ENCODE data around the gene OXLD1. TPM values are rescaled to one million over a fixed set of nuclear protein-coding genes. Genes with fewer than 3 reads are reported as not detected.

Gene OXLD1
- 10 to 100 TPM; 14.6 to 28.2 (median 19.5) TPM for polyA plus RNA-seq (ENCODE audit: insufficient read length in 4 of 4)

DNA sequence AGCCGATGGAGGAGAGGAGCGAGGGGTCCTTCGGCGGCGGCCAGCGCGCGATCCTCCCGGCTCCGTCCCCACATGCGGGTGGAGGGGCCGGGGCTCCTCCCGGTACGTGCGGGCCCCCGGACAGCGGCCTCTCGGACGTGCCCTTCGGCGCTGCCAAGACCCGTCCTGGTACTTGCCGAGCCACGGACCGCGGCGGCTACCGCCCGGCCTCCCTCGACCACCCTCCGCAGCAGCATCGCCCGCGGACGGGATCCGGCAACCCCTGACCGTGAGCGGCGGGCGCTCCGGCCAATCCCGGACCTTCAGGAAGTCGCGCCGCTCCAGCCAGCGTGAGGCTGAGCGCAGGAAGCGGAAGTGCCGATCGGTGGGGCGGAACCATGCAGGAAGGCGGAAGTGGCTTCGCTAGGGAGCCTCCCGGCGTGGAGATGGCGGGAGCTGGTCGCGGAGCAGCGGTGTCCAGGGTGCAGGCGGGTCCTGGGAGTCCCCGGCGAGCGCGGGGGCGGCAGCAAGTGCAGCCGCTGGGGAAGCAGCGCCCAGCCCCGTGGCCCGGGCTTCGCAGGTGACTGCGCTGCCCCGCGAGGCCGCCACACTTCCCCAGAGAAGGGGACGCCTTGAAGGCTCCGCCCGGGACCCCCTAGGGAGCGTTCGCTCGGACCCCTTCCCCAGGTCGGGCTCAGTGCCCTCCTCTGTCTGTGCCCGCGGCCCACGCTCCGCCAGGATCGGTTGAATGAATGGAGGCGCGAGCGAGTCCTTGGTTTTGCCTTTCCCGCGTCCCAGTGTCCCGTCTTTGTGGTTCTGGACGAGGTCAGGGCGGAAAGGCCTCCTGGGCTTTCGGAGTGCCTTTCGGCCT is at the start of gene OXLD1, which contains the start of gene CCDC137:
Gene OXLD1 (minus strand): TSS at position 264 of the 850 bp plus-strand sequence. CDS start 28 bp downstream, at position 236.
Gene CCDC137 (plus strand): TSS at position 396 of the 850 bp plus-strand sequence. CDS start 30 bp downstream, at position 426.
- DNase-seq (ENCODE audit: low read depth in 4 of 4, low spot score in 2 of 4) = peak; percentile 70 to 93 (median 84)

DNA sequence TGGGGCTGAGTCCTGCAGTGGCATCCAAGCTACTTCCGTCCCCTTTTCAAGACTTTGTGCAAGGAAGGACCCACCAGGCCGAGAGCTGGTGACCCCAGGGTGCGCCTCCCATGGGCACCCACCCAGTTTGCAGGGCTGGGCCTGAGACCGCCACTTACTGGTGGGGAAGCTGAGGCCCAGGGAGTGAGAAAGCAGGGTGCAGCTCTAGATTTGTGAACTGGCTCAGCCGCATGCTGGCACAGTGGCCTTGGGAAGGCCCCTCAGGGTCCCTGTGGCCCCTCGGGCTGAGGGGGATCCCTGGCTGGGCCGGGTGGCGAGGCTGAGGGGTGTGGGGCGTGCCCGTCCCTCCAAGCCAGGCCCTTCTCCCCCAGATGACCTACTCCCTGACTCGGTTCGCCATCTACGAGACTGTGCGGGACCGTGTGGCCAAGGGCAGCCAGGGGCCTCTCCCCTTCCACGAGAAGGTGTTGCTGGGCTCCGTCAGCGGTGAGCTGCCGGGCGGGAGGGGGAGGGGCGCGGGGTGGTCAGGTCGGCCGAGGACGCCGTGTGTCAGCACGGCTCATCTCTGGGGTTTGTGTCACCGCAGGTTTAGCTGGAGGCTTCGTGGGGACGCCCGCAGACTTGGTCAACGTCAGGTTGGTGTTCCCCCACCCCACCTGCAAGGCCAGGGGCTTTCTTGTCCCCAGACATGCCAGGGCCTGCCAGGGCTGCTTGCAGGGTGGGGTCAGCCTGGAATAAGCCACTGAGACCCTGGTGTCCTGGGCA is 48.9 kb upstream of the OXLD1 start:
- DNase-seq (ENCODE audit: low read depth in 4 of 4, low spot score in 2 of 4) = no peak

DNA sequence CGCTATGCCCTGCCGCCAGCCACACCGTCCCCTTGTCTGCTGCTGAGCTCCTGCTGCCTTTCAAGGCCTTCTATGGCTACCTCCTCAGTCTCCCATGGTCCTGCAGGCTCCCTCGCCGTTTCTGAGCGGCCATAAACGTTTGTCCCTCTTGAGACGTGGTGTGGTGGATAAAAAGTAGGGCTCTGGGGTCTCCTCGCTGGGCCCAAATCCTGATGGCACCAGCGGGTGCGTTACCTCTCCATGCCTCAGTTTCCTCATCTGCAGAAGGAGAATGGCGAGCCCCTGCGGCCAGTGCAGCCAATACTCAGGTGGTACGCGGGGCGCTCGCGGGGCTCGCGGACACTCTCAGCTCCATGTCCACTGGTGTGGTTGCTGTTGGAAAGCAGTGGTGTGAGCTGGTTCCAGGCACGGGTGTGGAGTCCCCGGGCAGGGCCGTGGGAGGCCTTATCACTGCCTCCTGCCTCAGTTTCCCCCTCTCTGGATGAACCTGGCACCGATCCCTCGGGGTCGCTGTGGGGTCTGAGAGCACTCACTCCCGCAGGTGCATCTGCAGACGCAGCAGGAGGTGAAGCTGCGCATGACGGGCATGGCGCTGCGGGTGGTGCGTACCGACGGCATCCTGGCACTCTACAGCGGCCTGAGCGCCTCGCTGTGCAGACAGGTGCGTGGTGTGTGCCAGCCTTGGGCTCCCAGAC is 48.2 kb upstream of the OXLD1 start:
- DNase-seq (ENCODE audit: low read depth in 4 of 4, low spot score in 2 of 4) = no peak

- no peak for DNase-seq (ENCODE audit: low read depth in 4 of 4, low spot score in 2 of 4)
Measured at GRCh38 chr17:81713556-81714411, 47.4 kb upstream of the OXLD1 start.

GRCh38 chr17:81713004-81713555 is 46.7 kb upstream of the OXLD1 start:
- no peak for DNase-seq (ENCODE audit: low read depth in 4 of 4, low spot score in 2 of 4)

- no peak for DNase-seq (ENCODE audit: low read depth in 4 of 4, low spot score in 2 of 4)
Measured at GRCh38 chr17:81712468-81713003, 46.1 kb upstream of the OXLD1 start.

DNA sequence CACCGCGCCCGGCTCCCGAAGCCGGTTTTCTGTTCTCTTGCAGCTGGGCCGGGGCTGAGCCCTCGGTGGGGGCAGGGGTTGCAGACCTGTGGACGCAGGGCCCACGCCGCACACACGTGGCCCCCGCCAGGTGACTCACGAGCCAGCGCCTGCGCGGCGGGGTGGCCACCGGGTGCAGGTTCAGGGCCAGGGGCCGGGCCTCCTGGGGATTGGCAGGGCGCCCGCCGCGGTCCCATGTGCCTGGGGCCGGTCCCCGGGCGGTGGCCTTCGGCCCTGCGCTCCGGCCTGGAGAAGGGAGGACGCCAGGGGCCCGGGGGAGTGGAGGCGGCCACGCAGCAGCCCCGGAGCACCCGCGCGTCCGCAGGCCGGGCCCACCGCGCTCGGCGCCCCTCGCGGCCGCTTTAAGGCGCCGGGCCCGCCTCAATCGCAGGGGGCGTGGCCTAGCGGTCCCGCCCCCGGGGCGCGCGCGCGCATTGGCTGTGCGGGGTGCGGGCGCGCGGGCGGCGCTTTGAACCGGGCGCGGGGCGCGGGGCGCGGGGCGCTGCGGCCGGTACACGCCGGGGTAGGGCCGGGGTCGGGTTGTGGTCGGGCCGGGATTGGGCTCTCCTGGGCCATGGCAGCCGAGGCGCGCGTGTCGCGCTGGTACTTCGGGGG is 45.5 kb upstream of the OXLD1 start, which contains the start of gene SLC25A10:
Gene SLC25A10 (plus strand): TSS at position 471 of the 654 bp plus-strand sequence. CDS start 143 bp downstream, at position 614.
- DNase-seq (ENCODE audit: low read depth in 4 of 4, low spot score in 2 of 4) = no peak

GRCh38 chr17:81710514-81711308 is 44.3 kb upstream of the OXLD1 start:
- DNase-seq (ENCODE audit: low read depth in 4 of 4, low spot score in 2 of 4) = no peak

DNA sequence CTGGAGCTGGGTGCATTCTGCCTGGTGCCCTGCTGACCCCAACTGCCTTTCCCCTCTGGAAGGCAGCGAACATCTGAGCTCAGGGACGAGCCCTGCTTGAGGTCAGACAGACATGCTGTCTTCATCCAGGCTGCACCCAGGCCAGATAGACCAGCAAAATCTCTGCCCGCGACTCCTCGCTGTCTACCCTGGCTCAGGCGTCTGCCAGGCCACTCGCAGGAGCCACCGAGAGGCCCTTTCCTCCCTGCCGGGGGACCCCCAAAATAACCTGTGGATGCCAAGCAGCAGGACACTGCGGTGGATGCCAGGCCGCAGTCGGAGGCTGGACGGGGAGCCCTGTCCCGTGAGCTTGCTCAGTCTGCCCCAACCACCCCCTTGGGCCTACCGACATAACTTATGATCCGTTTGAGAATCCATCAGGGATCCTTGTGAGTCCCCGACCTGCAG is 42.4 kb upstream of the OXLD1 start:
- no peak for DNase-seq (ENCODE audit: low read depth in 4 of 4, low spot score in 2 of 4)

DNA sequence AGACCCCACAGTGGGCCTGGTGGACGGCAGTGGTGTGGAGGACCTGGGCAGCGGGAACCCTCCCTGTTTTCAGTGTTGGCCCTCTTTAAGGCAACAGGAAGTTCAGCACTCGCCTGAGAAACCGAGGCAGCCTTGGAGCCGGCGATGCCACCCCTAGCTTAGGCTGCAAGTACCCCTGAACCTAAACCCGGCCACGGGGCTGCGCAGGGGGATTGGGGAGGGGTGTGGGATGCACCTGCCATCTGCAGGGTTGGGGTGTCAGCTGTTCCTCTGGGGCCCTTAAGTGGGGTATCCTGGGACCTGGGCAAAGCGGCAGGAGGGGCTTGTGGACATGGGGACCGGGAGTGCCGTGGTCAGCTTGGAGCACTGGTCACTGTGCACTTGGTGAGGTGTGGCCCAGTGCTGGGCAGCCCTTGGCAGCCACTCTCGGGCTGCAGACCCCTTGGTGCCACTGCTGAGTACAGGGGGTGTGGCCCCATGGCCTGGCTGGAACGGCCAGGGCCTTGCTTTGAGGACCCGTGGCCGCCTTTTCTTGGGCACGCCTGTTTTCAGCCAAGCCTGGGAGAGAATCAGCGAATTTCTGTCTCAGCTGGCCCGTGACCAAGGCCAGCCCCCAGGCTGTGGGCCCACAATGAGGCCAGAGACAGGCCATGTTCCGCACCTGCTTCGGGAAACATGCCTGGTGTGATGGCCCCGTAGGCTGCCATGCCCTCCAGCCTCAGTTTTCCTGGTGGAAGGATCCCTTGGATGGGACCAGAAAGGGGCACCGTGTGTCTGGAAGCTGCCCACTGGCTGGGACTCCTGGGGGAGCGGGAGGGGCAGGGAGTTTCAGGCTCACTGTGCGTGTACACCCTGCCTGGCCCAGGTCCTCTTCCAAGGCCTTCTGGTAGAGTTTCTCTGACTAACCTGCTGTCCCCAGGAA is 41.6 kb upstream of the OXLD1 start:
- no peak for DNase-seq (ENCODE audit: low read depth in 4 of 4, low spot score in 2 of 4)

DNA sequence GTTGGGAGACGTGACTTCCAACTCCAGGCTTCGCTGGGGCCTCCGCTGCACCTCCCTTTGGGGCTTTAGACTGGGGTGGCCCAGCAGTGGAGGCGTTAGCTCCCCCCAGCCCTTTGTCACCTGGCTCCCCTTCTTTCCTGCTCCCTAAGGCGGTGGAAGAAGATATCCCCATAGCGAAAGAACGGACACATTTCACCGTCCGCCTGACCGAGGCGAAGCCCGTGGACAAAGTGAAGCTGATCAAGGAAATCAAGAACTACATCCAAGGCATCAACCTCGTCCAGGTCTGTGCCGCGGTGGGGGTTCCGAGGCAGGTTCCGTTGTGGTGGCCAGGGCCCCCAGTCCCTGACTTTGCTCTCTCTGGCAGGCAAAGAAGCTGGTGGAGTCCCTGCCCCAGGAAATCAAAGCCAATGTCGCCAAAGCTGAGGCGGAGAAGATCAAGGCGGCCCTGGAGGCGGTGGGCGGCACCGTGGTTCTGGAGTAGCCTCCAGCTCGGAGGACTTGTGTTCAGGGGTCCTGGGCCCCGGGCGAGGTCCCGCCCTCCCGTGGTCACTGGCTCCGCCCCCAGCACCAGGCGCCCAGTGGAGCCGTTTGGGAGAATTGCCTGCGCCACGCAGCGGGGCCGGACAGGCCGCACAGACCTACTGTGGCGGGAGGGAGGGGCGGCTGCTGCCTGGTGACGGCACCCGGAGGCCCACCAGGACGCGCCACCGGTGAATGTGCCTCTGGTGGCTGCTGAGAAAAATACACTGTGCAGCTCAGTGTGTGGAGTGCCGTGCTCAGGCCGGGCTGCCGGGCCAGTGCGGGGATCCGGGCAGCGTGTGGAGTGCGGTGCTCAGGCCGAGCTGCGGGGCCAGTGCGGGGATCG is 40.6 kb upstream of the OXLD1 start:
- DNase-seq (ENCODE audit: low read depth in 4 of 4, low spot score in 2 of 4) = no peak

DNA sequence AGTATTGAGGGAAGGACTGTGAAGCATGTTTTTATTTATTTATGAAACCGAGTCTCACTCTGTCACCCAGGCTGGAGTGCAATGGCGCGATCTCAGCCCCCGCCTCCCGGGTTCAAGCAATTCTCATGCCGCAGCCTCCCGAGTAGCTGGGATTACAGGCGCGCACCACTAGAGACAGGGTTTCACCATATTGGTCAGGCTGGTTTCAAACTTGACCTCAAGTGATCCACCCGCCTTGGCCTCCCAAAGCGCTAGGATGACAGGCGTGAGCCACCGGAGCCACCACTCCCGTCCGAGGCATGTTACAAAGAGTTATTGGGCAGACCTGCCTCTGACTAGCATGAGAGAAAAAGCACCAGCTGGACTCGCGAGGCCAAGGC is 39.8 kb upstream of the OXLD1 start:
- no peak for DNase-seq (ENCODE audit: low read depth in 4 of 4, low spot score in 2 of 4)

GRCh38 chr17:81705518-81706231 is 39.3 kb upstream of the OXLD1 start:
- no peak for DNase-seq (ENCODE audit: low read depth in 4 of 4, low spot score in 2 of 4)

DNA sequence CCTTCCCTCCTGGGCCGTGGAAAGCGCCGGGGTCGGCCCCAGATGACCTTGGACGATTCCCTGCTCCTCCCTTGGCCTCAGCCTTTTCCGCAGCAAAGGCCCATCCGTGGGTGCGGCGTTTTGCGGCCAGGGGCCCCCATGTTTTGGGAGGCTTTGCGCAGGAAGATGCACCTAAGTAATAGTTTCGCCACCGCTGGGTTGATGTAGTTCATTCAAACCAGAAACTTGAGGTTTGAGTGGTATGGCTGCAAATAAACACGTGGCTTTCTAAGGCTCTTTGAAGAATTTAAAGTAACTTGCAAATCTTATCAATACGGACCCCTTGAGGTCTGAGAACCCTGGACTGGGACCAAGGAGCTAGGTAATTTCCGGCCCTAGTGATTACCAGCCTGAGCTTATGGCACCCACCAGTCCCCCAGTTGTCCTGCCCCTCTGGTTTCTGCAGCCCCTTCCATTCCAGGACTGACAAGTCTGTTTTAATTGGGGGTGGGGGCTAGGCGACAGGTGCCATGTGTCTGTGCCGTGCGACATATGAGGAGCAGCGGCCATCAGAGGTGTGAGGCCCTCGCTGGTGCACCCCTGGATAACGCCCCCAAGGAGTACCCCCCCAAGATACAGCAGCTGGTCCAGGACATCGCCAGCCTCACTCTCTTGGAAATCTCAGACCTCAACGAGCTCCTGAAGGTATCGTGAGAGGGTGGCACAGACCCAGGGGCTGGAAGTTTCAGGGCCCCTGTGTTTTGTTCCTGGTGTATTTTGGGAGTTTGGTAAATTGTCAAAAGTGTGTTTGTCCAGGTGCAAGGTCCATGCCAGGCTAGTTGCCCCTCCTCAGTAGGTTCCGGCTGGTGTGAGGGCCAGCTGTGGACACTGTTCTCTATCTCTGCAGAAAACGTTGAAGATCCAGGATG is 37.6 kb upstream of the OXLD1 start:
- DNase-seq (ENCODE audit: low read depth in 4 of 4, low spot score in 2 of 4) = no peak
